Measurements from ENCODE around the gene ACTRT1.

Gene ACTRT1

DNA sequence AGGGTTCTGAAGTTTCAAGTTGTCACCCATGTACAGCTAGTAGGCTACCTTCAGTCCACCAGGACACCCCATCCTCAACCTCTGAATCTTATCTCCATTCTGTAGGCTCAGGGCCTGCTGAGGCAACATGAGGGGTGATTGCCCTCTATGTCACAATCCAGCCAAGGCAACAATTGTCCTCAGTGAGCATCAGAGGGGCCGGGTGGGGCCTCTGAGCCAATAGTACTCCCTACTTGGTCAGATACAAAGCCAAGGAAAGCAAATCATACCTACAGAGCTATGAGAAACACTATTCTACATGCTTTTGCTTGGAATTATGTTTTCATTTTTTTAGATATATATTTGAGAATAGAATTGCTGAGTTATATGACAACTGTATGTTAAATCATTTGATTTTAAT, at the start of gene ACTRT1:
Gene ACTRT1, minus strand, starts transcription at position 101 of the 400 bp plus-strand sequence. CDS start 197 bp downstream, outside the sequence.
- DNase-seq: no peak

DNA sequence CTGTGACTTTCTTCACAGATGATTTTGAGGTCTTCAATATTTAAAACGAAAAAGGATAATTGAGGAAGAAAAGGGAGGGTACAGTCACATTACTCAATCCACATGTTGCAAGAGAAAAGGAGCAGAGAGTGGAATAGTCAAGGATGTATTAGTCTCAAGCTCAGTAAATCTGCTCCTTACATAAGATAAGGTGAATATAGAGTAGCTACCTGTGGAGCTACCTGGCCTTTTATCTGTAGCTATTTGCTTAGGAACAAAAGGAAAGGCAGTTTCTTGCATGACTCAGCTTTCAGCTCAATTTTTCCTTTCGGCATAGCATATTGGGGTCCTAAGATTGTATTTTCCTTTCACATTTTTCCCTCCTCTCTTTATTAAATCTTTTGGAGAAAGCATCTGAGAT, 26.3 kb upstream of the ACTRT1 start:
- DNase-seq: no peak

DNA sequence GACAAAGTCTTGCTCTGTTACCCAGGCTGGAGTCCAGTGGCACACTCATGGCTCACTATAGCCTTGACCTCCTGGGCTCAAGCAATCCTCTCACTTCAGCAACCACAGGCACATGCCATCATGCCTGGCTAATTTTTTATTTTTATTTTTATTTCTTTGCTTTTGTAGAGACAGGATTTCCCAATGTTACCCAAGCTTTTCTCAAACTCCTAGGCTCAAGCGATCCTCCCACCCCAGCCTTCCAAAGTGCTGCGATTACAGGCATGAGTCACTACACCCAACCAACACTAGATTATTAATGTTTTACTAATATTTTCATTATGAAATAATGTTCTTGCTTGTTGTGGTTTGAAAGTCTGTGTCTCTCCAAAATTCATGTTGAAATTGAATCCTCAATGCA, 5.2 kb upstream of the ACTRT1 start:
- DNase-seq: no peak

DNA sequence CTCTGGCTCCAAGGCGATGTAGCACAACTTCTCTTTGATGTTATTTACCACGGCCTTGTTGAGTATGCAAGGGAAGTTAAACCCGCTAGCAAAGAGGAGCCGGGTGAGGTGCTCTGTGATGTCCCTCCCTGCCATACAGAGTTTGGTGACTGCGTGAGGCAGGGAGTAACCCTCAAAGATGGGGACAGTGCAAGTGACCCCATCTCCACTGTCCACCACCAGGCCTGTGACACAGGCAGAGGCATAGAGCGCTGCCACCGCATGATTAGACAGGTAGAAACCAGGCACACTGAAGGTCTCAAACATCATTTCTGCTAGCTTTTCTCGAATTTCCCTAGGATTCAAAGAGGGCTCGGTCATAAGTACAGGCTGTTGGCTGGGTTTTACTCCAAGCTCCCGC, 677 bp downstream of the ACTRT1 start:
- no peak for DNase-seq

DNA sequence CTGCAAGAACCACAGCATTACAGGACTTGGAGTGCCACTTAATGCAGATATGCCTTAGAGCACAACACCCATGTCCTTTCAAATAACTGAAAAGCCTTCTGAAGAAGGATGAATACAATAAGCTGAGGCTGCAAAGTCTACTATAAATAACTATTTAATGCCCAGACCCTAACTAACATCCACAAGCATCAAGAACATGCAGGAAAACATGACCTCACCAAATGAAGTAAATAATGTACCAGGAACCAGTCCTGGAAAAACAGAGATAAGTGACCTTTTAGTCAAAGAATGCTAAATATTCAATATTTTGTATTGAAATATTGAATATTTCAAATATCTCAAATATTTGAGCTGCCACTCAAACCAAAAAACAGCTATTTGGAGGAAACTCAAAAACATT, 16.9 kb downstream of the ACTRT1 start:
- no peak for DNase-seq

DNA sequence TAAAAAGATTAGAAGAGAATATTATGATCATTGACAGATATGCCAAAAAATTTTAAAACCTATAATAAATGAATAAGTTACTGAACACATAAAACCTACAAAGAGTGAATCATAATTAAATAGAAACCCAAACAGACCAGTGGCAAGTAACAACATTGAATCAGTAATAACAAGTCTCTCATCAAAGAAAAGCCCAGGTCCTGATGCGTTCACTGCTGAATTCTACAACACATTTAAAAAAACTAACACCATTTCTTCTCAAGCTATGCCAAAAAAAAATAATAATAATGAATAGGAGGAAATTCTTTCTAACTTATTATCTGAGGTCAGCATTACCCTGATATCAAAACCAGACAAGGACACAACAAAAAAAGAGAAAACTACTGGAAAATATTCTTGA, 30.6 kb downstream of the ACTRT1 start:
- no peak for DNase-seq

DNA sequence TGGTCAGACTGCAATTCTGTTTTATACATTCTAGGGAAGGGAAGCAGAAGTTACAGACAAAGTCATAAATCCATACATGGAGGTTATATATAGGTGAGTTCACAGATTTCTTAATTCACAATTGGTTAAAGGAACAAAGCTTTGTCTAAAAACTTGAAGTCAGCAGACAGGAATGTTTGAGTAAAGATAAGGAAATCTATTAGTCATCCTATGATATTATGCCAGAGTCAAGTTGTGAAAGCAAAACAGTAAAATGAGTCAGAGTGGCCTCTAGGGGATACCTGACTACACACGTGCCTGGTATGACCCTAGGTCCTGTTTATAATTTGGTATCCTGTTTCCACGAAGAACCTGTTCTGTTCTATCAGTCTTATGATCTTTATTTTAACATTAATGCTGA, 31.5 kb downstream of the ACTRT1 start:
- no peak for DNase-seq

DNA sequence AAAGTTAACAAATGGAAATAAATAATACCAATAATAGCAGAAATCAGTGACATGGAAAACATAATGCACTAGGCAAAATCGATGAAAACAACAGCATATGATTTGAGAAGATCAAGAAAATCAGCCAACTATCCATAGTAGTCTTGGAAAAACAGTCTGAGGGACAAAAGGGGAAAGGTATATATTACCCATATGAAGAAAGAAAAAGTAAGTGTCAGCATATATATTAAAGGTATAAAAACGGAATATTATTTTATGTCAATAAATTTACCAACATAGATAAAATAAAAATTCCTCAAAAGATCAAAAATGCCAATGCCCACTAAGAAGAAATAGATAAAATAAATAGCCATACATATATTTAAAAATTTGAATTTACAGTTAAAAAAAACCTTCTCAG, 33.0 kb downstream of the ACTRT1 start:
- DNase-seq: no peak

DNA sequence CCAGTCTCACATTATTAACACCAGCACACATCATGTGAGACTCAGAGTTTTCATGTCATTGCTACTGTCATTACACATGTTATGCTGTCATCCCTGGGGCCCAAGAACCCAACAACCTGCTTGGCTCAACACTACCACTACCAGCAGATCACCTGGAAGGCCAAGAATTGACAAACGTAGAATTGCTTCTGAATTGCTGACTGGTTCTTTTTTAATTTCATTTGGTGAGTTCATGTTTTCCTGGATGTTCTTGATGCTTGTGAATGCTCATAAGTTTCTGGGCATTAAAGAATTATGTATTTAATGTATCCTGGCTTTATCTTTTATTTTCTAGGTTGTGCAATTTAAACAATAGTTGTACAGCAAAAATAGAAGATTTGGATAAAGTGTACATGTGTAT, 40.2 kb downstream of the ACTRT1 start:
- DNase-seq: no peak

DNA sequence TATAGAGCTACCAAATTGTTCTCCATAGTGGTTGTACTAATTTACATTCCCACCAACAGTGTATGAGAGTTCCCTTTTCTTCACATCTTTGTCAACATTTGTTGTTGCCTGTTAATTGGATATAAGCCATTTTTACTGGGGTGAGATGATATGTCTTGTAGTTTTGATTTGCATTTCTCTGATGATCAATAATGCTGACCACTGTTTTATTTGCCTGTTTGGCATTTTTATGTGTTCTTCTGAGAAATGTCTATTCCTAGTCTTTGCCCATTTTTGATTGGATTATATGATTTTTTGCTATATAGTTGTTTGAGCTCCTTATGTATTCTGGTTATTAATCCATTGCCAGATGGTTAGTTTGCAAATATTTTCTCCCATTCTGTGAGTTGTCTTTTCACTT, 44.3 kb downstream of the ACTRT1 start:
- no peak for DNase-seq
